Neural cell (in vitro differentiated cells): ENCODE results near the gene TLE3.

ENCODE experiments used
- EP300 ChIP-seq: fragments of 450-650 bp; conservative IDR thresholded peaks from 2 replicates; pipeline ENCODE4 v1.6.1; 2014; ENCODE audit warnings: antibody characterized with exemption, mild to moderate bottlenecking, moderate library complexity; ENCODE audit not compliant: poor library complexity, severe bottlenecking
- RAD21 ChIP-seq: fragments of 450-650 bp; conservative IDR thresholded peaks from 2 replicates; pipeline ENCODE4 v1.6.1; 2014; ENCODE audit warnings: antibody characterized with exemption, mild to moderate bottlenecking, moderate library complexity

DNA sequence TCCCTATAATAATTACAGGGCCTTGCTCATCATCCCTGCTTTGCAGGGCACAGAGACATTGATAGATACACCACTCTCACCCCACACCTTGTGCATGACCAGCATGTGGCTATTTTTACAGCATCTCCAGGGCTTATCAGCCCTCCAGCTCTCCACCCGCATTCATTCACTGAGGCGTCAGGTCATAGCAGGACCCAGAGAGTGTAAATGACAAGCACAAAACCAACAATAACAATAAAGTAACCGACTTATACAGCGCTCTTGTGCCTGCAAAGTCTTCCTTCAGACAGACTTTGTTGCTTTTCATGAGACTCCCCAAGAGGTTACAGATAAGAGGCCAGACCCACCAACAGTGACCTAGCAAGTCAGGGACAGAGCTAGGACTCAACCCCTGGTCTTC, 80.7 kb downstream of the TLE3 start:
- TF ChIP-seq RAD21 (no peak), EP300 (no peak)
